Measurements from ENCODE around the gene HEMGN.

HEMGN gene

GRCh38 chr9:97891736-97892135, 46.2 kb downstream of the HEMGN start:
- no peak for DNase-seq

DNA sequence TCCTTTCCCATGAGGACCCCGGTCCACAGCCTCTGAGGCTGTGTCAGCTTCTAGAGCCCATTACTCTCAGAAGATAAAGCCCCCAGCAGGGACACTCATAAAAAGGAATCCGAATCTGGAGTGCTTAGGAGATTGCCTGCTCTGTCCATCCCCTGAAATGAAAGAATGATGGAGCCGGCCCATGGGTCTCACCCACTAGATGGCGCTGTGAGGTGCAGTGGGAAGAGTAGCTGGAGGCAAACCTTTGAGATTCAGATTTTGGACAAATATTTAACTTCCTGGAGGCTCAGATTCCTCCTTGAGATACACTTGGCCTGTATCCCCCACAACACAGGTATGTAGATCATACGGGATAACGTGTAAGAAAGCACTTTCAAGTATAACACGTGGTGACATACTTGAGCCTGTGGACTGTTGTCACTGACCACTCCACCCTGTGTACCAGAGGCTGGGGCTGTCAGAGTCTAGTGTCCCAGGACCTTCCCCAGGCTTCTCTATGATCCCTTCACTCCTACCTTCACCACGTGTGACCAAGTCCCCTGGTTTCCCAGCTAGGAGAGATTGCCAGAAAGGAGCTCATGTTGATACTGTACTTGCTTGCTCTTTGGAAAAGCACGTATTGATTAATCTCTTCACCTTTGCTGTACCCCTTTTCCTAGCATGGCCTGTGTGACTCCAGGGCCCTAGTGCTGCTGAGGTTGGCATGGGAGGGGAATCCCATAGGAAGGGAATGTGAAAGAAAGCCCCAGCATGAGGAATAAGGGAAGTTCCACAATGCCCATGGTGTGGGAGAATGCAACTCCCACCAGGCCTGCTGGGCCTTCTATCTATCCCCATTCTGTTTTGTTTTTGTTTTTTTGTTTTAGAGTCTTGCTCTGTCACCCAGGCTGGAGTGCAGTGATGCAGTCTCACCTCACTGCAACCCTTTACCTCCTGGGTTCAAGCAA, 47.8 kb downstream of the HEMGN start:
- no peak for DNase-seq

DNA sequence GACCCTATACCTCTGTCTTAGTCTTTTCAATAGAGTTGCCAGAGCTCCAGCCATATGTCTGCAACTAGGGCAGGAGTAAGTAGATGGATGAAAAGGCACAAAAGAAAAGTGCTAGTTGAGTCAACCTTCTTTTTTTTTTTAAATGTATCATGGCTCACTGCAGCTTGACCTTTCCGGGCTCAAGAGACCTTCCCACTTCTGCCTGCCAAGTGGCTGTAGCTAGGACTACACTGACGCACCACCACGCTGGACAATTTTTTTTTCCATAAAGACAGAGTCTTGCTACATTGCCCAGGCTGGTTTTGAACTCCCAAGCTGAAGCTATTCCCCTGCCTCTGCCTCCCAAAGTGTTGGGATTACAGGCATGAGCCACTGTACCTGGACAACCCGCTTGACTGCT, 57.6 kb downstream of the HEMGN start:
- DNase-seq = no peak

Measured in femur (tissue), 1 donor.